ENCODE data around the gene WDR86.

The WDR86 gene

GRCh38 chr7:151384352-151384697 lies 25.5 kb downstream of the WDR86 start:
- no peak for ATAC-seq
- no peak for TF ChIP-seq PPARA (CRISPR knock-in tag; IDR thresholded peaks at IDR 0.05; ENCODE audit: borderline replicate concordance)
- no peak for TF ChIP-seq PATZ1 (CRISPR knock-in tag; IDR thresholded peaks at IDR 0.05; ENCODE audit: borderline replicate concordance)
- TF ChIP-seq CSDC2 (CRISPR knock-in tag; IDR thresholded peaks at IDR 0.05): no peak
- no peak for TF ChIP-seq CSRNP3 (CRISPR knock-in tag; IDR thresholded peaks at IDR 0.05)
- no peak for TF ChIP-seq SNAI2 (CRISPR knock-in tag; IDR thresholded peaks at IDR 0.05)
- TF ChIP-seq ISL1 (CRISPR knock-in tag; IDR thresholded peaks at IDR 0.05): no peak
- no peak for TF ChIP-seq ZC3H10 (CRISPR knock-in tag; IDR thresholded peaks at IDR 0.05)
- TF ChIP-seq TOX (CRISPR knock-in tag; IDR thresholded peaks at IDR 0.05; ENCODE audit: borderline replicate concordance): no peak

GRCh38 chr7:151383638-151384351 lies 26.0 kb downstream of the WDR86 start:
- TF ChIP-seq CSRNP3 (CRISPR knock-in tag; IDR thresholded peaks at IDR 0.05) (no peak), ZNF8 (CRISPR knock-in tag; IDR thresholded peaks at IDR 0.05) (no peak), ZFP30 (CRISPR knock-in tag; IDR thresholded peaks at IDR 0.05) (no peak), ZNF70 (CRISPR knock-in tag; IDR thresholded peaks at IDR 0.05) (no peak), BACH2 (CRISPR knock-in tag; IDR thresholded peaks at IDR 0.05; ENCODE audit: borderline replicate concordance) (no peak), CSDC2 (CRISPR knock-in tag; IDR thresholded peaks at IDR 0.05) (no peak), TCF4 (CRISPR knock-in tag; IDR thresholded peaks at IDR 0.05; ENCODE audit: borderline replicate concordance) (no peak)
- ATAC-seq: no peak

- TF ChIP-seq PPARA (CRISPR knock-in tag; IDR thresholded peaks at IDR 0.05; ENCODE audit: borderline replicate concordance): no peak
- TF ChIP-seq CSRNP3 (CRISPR knock-in tag; IDR thresholded peaks at IDR 0.05): no peak
- TF ChIP-seq RARB (CRISPR knock-in tag; IDR thresholded peaks at IDR 0.05): no peak
- no peak for TF ChIP-seq ZFP30 (CRISPR knock-in tag; IDR thresholded peaks at IDR 0.05)
- TF ChIP-seq ZFP3 (CRISPR knock-in tag; IDR thresholded peaks at IDR 0.05): no peak
- TF ChIP-seq TSHZ2 (CRISPR knock-in tag; IDR thresholded peaks at IDR 0.05): no peak
- no peak for ATAC-seq
Measured at GRCh38 chr7:151382079-151382885, 27.6 kb downstream of the WDR86 start.

Data from SK-N-SH treated with all-trans-retinoic acid at 6 μM for 48 hours (cell line).